Endothelial cell of umbilical vein (primary cell): ENCODE measurements around the gene OR10G2. TPM values are rescaled to one million over a fixed set of nuclear protein-coding genes. Genes with fewer than 3 reads are reported as not detected.

ENCODE experiments used
- BruUV-seq: library from RNA; stranded (reverse); fragments of 400-500 nt; replicated peaks from 2 replicates; lab custom pipeline; 2021; lab: Mats Ljungman, UMichigan
- CTCF ChIA-PET: fragments of 300-600, 350-600 bp; sonication (Branson Sonifier 250); formaldehyde crosslinking; loops from one replicate; lab custom pipeline; 2021; ENCODE audit warnings: antibody characterized with exemption, inconsistent platforms; lab: Charles Lee
- POLR2A ChIA-PET: fragments of 300-600, 350-600 bp; sonication (Branson Sonifier 250); formaldehyde crosslinking; loops from one replicate; lab custom pipeline; 2021; ENCODE audit warnings: antibody characterized with exemption, inconsistent platforms; lab: Charles Lee
- DNase-seq: peaks from one replicate; pipeline ENCODE4 v3.0.0-alpha.2; 2011; ENCODE audit warnings: low read depth, low spot score
- FAIRE-seq: peaks from 2 replicates; lab custom pipeline; 2011; peaks lifted over from hg19 to GRCh38; lab: Jason Lieb, UNC
- H2AFZ ChIP-seq: 2 replicates; pipeline ENCODE4 v1.6.0; 2012; ENCODE audit warnings: low read depth, low read length, control low read depth, inconsistent platforms
- H3K27ac ChIP-seq: 2 replicates; pipeline ENCODE4 v1.5.1; 2011; ENCODE audit warnings: low read depth, mild to moderate bottlenecking, control low read depth, low read length, moderate library complexity; ENCODE audit not compliant: insufficient read depth
- H3K27me3 ChIP-seq, 2 experiments: 2 replicates each; pipeline versions ENCODE4 v1.6.0 to v1.6.1; 2011; ENCODE audit warnings: low read length in 2 of 2, mixed read lengths in 1 of 2; ENCODE audit not compliant: control insufficient read depth in 2 of 2, insufficient read depth in 2 of 2
- H3K36me3 ChIP-seq, 2 experiments: 2 replicates in 1 of 2; 3 replicates in 1 of 2; pipeline ENCODE4 v1.5.1; 2011; ENCODE audit warnings: low read length in 2 of 2, mild to moderate bottlenecking in 1 of 2, moderate library complexity in 1 of 2; ENCODE audit not compliant: control insufficient read depth in 2 of 2, insufficient read depth in 2 of 2; ENCODE audit errors: extremely low read depth in 1 of 2
- H3K4me1 ChIP-seq: 3 replicates; pipeline ENCODE4 v1.5.1; 2011; ENCODE audit warnings: mild to moderate bottlenecking, low read length; ENCODE audit not compliant: control insufficient read depth, insufficient read depth; ENCODE audit errors: extremely low read depth
- H3K4me2 ChIP-seq: 2 replicates; pipeline ENCODE4 v1.6.1; 2011; ENCODE audit warnings: low read length, control low read depth, mixed read lengths; ENCODE audit not compliant: insufficient read depth
- H3K4me3 ChIP-seq, 3 experiments: fragments of 200-600 bp in 1 of 3; sonication (generic), shearing (Covaris generic) in 1 of 3; replicated peaks in 1 of 3; 2 replicates each; pipeline ENCODE4 v1.5.1; 2011 to 2016; ENCODE audit warnings: control low read depth in 3 of 3, low read length in 3 of 3, mild to moderate bottlenecking in 2 of 3, inconsistent platforms in 1 of 3, low read depth in 1 of 3, moderate library complexity in 1 of 3; ENCODE audit not compliant: insufficient read depth in 1 of 3
- H3K79me2 ChIP-seq: 2 replicates; pipeline ENCODE4 v1.6.0; 2012; ENCODE audit warnings: low read length, inconsistent platforms; ENCODE audit not compliant: control insufficient read depth, insufficient read depth
- H3K9ac ChIP-seq: replicated peaks from 2 replicates; pipeline ENCODE3; 2011; ENCODE audit warnings: low read length, control low read depth; ENCODE audit not compliant: insufficient read depth; ENCODE audit errors: extremely low read depth
- H3K9me1 ChIP-seq: replicated peaks from 3 replicates; pipeline ENCODE4 v1.6.0; 2011; ENCODE audit warnings: mild to moderate bottlenecking, low read length; ENCODE audit not compliant: control insufficient read depth, insufficient read depth; ENCODE audit errors: extremely low read depth
- H3K9me3 ChIP-seq: replicated peaks from 2 replicates; pipeline ENCODE4 v1.5.1; 2012; ENCODE audit warnings: low read length, inconsistent platforms; ENCODE audit not compliant: control insufficient read depth, insufficient read depth
- H4K20me1 ChIP-seq: replicated peaks from 2 replicates; pipeline ENCODE3; 2011; ENCODE audit warnings: mild to moderate bottlenecking, low read length; ENCODE audit not compliant: control insufficient read depth, insufficient read depth; ENCODE audit errors: extremely low read depth
- CTCF ChIP-seq, 2 donors: IDR thresholded peaks; 1 replicate in 1 of 2; 2 replicates in 1 of 2; pipeline ENCODE4 v1.5.1; 2011; ENCODE audit warnings: low read length in 2 of 2, mild to moderate bottlenecking in 2 of 2, moderate library complexity in 2 of 2, control low read depth in 1 of 2, inconsistent platforms in 1 of 2, low read depth in 1 of 2; ENCODE audit not compliant: insufficient read depth in 1 of 2; ENCODE audit errors: extremely low read depth in 1 of 2
- EZH2 ChIP-seq: IDR thresholded peaks from 2 replicates; pipeline ENCODE4 v1.6.1; 2012; ENCODE audit warnings: borderline replicate concordance, low read depth, mild to moderate bottlenecking, moderate library complexity, low read length, inconsistent platforms; ENCODE audit not compliant: severe bottlenecking
- FOS ChIP-seq: IDR thresholded peaks from 2 replicates; pipeline ENCODE4 v1.6.1; 2011; ENCODE audit warnings: mild to moderate bottlenecking, low read length, moderate library complexity, borderline replicate concordance; ENCODE audit not compliant: insufficient read depth
- GATA2 ChIP-seq: IDR thresholded peaks from 2 replicates; pipeline ENCODE4 v1.7.0; 2011; ENCODE audit warnings: low read depth, mild to moderate bottlenecking, moderate library complexity, mixed read lengths, low read length; ENCODE audit not compliant: insufficient read length, insufficient read depth
- JUN ChIP-seq: IDR thresholded peaks from 2 replicates; pipeline ENCODE4 v1.6.1; 2011; ENCODE audit warnings: borderline replicate concordance, low read depth; ENCODE audit not compliant: insufficient read length, insufficient read depth
- MAX ChIP-seq: IDR thresholded peaks from 2 replicates; pipeline ENCODE4 v1.6.1; 2011; ENCODE audit not compliant: insufficient read depth, insufficient read length
- MYC ChIP-seq: IDR thresholded peaks from one replicate; pipeline ENCODE4 v1.6.1; 2011; ENCODE audit warnings: mild to moderate bottlenecking, low read depth, low read length
- POLR2A ChIP-seq: IDR thresholded peaks from 2 replicates; pipeline ENCODE4 v1.6.1; 2012; ENCODE audit warnings: low read depth, mild to moderate bottlenecking, control low read depth, low read length
- POLR2AphosphoS5 ChIP-seq: IDR thresholded peaks from 2 replicates; pipeline ENCODE4 v1.6.1; 2012; ENCODE audit warnings: low read depth, mild to moderate bottlenecking, control low read depth, low read length, moderate library complexity; ENCODE audit not compliant: insufficient read depth
- dilution Hi-C: fragments of 300-500 bp; cut with MboI; formaldehyde crosslinking; loops from one replicate; pipeline ENCODE4 v1.15.0; 2019; ENCODE audit warnings: low sequenced_read_pairs; ENCODE audit not compliant: extremely low pct_ligation_motif_present
- intact Hi-C: fragments of 100-400 bp; cut with micrococcal nuclease; formaldehyde crosslinking; loops from one replicate; pipeline ENCODE4 v1.10.0; 2022
- polyA plus RNA-seq, 4 experiments: library from polyadenylated mRNA; depleted of rRNA in 3 of 4; stranded (reverse) in 3 of 4; unstranded in 1 of 4; fragments of >200 nt; gene quantifications; 2 replicates each; pipeline versions ENCODE4 v1.2.1 to v1.2.3, GENCODE V29; 2011 to 2012; ENCODE audit warnings: missing spikeins in 1 of 4
- total RNA-seq: library from RNA; stranded (reverse); gene quantifications from 2 replicates; pipeline ENCODE4 v1.2.3, GENCODE V29; 2021

Gene OR10G2
- total and polyA plus RNA-seq, 2 donors (not counting 3 experiments of a cell fraction or from before 2014, with no cell fraction given), result not detected

DNA sequence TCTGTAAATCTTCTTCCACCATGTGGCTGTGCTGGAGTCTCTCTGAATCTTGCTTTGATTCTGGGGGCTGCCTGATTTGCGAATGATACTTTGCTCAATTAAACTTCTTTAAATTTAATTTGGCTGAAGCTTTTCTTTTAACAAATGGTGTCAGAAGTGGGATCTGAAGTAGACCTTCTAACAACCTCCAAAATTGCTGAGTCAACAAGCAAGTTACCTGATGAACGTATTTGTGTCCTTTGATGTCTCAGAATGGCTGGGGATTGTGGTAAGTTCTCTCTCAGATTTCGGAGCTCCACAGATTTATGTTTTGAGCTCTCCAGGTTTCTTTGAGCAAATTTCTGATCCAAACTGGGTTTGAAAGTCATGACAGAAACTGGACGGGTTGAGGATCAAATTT, 40.8 kb upstream of the OR10G2 start:
- Histone ChIP-seq H3K9ac (no peak overlapping the region), H2AFZ (no peak overlapping the region), H3K79me2 (no peaks in the 10 kb centered on the region), H3K4me1 (peaks cover 4% of the 10 kb centered on the region), H3K27me3 (no peaks in the 10 kb centered on the region), H3K4me2 (no peak overlapping the region), H3K9me3 (no peaks in the 10 kb centered on the region), H4K20me1 (no peaks in the 10 kb centered on the region), H3K27ac (no peak overlapping the region), H3K36me3 (no peaks in the 10 kb centered on the region), H3K9me1 (no peaks in the 10 kb centered on the region), H3K4me3 (no peak overlapping the region)
- TF ChIP-seq GATA2, result no peak
- TF ChIP-seq FOS, result no peak
- TF ChIP-seq POLR2AphosphoS5, result no peak
- no peak for TF ChIP-seq EZH2
- no peak for TF ChIP-seq MAX
- TF ChIP-seq CTCF (IDR thresholded peaks at IDR 0.05; ENCODE audit: extremely low read depth in 1 of 2, insufficient read depth in 1 of 2, low read depth in 1 of 2, low read length in 2 of 2), result no peak
- no peak for TF ChIP-seq MYC
- TF ChIP-seq JUN, result no peak
- no peak for TF ChIP-seq POLR2A
- BruUV-seq, result no TSS peak
- intact Hi-C loops, result no loop called here
- CTCF ChIA-PET, result interaction anchor here (1.3 kb wide), 1 partner anchor 35 kb away, joined by 4 read pairs; no protein-coding TSS in a partner anchor
- dilution Hi-C loops, result no loop called here
- DNase-seq (no peak), FAIRE-seq (no peak)
- POLR2A ChIA-PET, result no interaction called here
